ENCODE results near the gene KDM8.
A peak's percentile ranks its signal among the peaks of the same experiment; 100 is the strongest.
"Not testable (repeated sequence)": the region's sequence is repeated elsewhere in the genome, so short reads cannot be mapped to it uniquely, and the experiment has no call there.

The KDM8 gene

DNA sequence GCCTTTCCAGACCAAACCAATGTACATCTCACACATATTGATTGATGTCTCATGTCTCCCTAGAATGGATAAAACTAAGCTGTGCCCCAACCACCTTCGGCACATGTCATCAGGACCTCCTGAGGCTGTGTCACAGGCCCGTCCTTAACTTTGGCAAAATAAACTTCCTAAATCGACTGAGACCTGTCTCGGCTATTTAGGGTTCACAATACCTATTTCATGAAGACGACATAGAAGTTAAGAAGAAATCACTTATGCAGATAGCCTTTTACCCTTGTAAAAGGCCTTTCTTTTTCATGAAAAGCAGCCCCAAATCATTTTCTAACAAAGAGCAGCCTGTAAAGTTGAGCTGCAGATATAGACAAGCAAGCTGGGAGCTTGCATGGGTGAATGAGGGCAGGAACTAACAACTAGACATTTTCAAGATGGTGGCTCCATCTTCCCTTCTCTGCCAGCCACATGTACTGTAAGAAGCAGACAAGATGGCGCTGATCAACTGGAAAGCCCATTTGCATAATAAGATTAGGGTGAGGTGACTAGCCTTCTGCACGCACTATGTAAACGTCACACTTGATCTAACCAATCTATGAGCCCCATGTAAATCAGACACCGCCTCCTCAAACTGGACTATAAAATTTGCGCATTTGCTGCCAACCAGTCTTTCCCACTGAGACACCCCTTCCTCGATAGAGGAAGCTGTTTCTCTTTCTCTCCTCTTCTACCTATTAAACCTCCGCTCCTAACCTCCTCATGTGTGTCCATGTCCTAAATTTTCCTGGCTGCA, 4.7 kb upstream of the KDM8 start:
- no peak overlapping the region for H3K4me3 ChIP-seq (replicated peaks; ENCODE audit: low read depth, low read length)
- TF ChIP-seq, protein P1, sequence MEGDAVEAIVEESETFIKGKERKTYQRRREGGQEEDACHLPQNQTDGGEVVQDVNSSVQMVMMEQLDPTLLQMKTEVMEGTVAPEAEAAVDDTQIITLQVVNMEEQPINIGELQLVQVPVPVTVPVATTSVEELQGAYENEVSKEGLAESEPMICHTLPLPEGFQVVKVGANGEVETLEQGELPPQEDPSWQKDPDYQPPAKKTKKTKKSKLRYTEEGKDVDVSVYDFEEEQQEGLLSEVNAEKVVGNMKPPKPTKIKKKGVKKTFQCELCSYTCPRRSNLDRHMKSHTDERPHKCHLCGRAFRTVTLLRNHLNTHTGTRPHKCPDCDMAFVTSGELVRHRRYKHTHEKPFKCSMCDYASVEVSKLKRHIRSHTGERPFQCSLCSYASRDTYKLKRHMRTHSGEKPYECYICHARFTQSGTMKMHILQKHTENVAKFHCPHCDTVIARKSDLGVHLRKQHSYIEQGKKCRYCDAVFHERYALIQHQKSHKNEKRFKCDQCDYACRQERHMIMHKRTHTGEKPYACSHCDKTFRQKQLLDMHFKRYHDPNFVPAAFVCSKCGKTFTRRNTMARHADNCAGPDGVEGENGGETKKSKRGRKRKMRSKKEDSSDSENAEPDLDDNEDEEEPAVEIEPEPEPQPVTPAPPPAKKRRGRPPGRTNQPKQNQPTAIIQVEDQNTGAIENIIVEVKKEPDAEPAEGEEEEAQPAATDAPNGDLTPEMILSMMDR (IDR thresholded peaks at IDR 0.05; ENCODE audit: low read length, missing control alignments) = no peak
- no peak for DNase-seq (ENCODE audit: low read depth)

DNA sequence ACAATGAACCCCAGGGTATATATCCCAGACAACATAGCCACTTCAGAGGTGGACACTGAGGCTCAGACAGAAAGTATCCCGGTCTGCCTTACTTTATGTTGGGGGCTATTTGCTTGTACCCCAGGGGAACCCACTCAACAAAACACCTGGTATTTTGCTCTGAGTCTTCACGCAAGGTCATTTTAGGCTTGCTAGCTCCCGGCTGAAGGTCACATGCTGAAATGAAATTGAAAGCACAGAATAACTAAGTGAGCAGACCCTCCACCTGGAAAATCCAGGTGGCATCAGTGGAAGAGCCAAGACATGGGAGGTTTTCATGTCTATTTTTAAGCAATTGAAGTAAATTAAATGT, 4.1 kb upstream of the KDM8 start:
- DNase-seq (ENCODE audit: low read depth) = no peak
- TF ChIP-seq, protein P1 (IDR thresholded peaks at IDR 0.05; ENCODE audit: low read length, missing control alignments) = no peak
- no peak overlapping the region for H3K4me3 ChIP-seq (replicated peaks; ENCODE audit: low read depth, low read length)

DNA sequence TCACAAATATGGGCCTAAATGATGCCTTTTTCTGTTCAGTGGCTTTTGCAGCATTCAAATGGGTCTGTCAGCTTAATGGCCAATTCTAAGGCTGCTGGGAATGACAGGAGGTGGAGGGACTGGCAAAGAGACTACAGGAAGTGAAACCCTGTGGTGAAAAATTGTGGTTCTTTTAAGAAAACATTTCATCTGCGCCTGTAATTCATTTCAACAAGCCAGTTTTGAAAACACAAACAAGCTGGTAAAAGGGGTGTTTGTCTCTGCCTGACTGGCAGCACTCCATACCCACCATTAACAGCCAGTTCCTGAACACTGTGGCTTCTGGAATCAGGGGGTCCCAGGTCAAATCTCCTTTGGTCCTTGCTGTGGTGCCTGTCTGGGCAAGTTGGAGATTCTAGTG, 3.6 kb upstream of the KDM8 start:
- TF ChIP-seq, protein P1 (IDR thresholded peaks at IDR 0.05; ENCODE audit: low read length, missing control alignments) = no peak
- DNase-seq (ENCODE audit: low read depth) = no peak
- H3K4me3 ChIP-seq (replicated peaks; ENCODE audit: low read depth, low read length) = no peak overlapping the region

DNA sequence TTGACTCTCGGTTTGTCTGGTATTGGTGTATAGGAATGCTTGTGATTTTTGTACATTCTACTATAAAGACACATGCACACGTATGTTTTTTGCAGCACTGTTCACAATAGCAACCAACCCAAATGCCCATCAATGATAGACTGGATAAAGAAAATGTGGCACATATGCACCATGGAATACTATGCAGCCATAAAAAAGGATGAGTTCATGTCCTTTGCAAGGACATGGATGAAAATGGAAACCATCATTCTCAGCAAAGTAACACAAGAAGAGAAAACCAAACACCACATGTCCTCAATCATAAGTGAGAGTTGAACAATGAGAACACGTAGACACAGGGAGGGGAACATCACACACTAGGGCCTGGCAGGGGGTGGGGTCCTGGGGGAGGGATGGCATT, 2.4 kb upstream of the KDM8 start:
- not testable (repeated sequence) for H3K4me3 ChIP-seq (replicated peaks; ENCODE audit: low read depth, low read length); DNase-seq (ENCODE audit: low read depth)

DNA sequence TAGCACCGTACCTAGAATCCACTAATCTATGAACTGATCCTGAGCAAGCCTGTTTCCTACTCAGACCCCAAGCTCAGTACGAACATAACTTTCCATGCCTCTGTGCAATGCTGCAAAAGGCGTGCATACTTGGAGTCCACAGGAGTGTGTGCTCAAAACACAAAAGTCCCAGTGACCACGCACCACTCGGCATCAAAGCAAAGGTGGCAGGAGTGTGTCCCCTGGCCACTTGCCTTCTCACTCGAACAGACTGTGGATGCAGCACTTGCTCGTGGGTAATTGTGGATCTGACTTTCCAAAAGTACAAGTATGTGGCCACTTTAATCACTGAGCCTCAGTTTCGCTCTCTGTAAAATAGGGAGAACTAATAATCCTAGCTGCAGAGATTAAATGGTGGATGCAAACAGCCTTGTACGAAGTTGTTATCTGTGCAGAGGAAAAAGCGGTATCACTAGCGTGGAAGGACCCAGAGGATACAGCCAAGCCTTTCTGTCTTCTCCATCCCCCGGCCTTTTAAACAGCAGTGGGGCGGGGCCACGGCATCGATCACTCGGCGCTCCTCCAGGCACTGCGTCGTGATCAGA, 311 bp upstream of the KDM8 start:
- peak; percentile 93 for DNase-seq (ENCODE audit: low read depth)
- peak overlapping the region; percentile 88 for H3K4me3 ChIP-seq (replicated peaks; ENCODE audit: low read depth, low read length)
- TF ChIP-seq, protein P1 (IDR thresholded peaks at IDR 0.05; ENCODE audit: low read length, missing control alignments) = no peak

DNA sequence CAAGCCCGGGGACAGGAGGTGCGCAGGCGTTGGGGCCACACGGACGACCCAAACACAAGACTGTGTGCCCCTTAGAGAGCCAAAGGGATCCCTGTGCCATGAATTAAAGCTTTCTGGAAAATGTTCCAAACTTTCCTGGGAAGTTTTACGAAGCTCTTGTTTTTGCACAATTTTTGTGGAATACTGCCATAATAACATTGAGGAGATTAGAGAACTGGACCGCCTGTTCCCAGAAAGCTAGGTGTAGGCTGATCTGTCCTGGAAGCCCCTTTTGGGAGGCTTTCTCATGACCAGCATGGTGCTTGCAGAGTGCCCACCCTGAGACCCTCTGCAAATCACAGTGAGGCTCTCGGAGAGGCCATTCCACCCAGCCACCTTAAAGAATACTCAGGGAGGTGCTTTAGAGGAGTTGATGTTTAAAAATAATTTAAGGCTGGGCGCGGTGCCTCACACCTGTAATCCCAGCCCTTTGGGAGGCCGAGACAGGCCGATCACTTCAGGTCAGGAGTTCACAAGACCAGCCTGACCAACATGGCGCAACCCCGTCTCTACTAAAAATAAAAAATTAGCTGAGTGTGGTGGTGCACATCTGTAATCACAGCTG, 1.1 kb downstream of the KDM8 start:
- DNase-seq (ENCODE audit: low read depth) = no peak
- TF ChIP-seq, protein P1 (IDR thresholded peaks at IDR 0.05; ENCODE audit: low read length, missing control alignments) = no peak
- peak overlapping the region; percentile 88 for H3K4me3 ChIP-seq (replicated peaks; ENCODE audit: low read depth, low read length)

DNA sequence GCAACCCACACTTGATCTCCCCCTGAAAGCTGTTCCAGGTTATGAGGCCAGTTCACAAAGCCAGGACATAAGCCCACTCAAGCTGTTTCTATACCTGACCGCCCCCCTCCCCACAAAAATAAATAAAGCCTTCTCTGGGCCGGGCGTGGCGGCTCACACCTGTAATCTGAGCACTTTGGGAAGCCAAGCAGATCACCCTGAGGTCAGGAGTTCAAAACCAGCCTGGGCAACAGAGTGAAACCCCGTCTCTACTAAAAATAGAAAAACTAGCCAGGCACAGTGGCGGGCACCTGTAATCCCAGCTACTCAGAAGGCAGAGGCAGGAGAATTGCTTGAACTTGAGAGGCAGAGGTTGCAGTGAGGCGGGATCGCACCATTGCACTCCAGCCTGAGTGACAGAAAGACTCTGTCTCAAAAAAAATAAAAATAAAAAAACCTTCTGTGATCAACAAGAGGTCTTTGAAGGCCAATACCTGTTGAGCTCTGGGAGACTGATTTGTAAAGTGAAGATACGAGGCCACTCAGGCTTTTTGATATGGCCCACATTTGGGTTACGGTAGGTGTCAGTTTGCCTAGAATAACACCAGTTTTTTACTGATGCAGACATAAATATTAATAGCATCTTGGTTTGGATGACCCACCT, 2.2 kb downstream of the KDM8 start:
- no peak overlapping the region for H3K4me3 ChIP-seq (replicated peaks; ENCODE audit: low read depth, low read length)
- TF ChIP-seq, protein P1 (IDR thresholded peaks at IDR 0.05; ENCODE audit: low read length, missing control alignments) = no peak
- no peak for DNase-seq (ENCODE audit: low read depth)

DNA sequence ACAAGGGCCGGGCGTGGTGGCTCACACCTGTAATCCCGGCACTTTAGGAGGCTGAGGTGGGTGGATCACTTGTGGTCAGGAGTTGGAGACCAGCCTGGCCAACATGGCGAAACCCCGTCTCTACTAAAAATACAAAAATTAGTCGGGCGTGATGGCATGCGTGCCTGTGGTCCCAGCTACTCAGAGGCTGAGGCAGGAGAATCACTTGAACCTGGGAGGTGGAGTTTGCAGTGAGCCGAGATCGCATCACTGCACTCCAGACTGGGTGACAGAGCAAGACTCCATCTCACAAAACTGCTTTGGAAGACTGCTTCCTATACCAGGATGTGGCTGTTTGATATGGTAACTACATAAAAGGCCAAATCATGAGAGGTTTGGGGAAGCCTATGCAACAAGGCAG, 3.8 kb downstream of the KDM8 start:
- DNase-seq (ENCODE audit: low read depth); H3K4me3 ChIP-seq (replicated peaks; ENCODE audit: low read depth, low read length): not testable (repeated sequence)

Measured in fibroblast of pulmonary artery (primary cell).